Neural cell (in vitro differentiated cells): ENCODE measurements around the gene ANKRD65.

ENCODE experiments used
- CTCF ChIP-seq: fragments of 450-650 bp; IDR thresholded peaks from 2 replicates; pipeline ENCODE4 v1.5.1; 2014; ENCODE audit warnings: antibody characterized with exemption, mild to moderate bottlenecking, moderate library complexity; ENCODE audit not compliant: poor library complexity, severe bottlenecking
- EZH2 ChIP-seq: fragments of 200-600, 300-800 bp; shearing (Covaris generic), sonication (generic); IDR thresholded peaks from 2 replicates; pipeline ENCODE4 v1.6.1; 2014; ENCODE audit warnings: antibody characterized with exemption, low read length, borderline replicate concordance, mild to moderate bottlenecking; ENCODE audit not compliant: insufficient read depth, poor library complexity, severe bottlenecking
- POLR2AphosphoS5 ChIP-seq: IDR thresholded peaks from 2 replicates; pipeline ENCODE4 v1.6.1; 2012
- TAF1 ChIP-seq: IDR thresholded peaks from 2 replicates; pipeline ENCODE4 v1.6.1; 2012; ENCODE audit warnings: low read depth

DNA sequence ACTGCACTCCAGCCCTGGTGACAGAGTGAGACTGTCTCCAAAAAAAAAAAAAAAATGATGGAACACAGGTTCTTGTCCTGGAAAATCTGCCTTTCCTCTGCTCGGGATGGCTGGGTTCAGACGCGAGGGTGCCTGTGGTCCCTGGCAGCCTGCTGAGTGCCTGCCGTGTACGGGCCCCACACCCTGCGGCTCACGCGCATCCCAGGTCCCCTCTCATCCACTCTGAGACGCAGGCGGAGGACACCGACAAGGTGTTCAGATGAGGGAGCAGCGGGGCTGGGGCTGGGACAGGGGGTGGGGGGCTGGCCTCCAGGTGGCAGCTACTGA is 4.3 kb upstream of the ANKRD65 start:
- TF ChIP-seq CTCF (no peak), EZH2 (no peak), POLR2AphosphoS5 (no peak), TAF1 (no peak)
